Measurements from ENCODE around the gene PRDM2. TPM values are rescaled to one million over a fixed set of nuclear protein-coding genes. Genes with fewer than 3 reads are reported as not detected.
"Not testable (repeated sequence)": the region's sequence is repeated elsewhere in the genome, so short reads cannot be mapped to it uniquely, and the experiment has no call there.

Gene PRDM2
- total RNA-seq, 2 donors from 2014 or later: 41.7 to 46.3 TPM

- intact Hi-C loops (cut with DNase I); DNase-seq (ENCODE audit: low spot score): not testable (repeated sequence)
Measured at GRCh38 chr1:13693094-13693493, 6.9 kb upstream of the PRDM2 start.

- intact Hi-C loops (cut with DNase I): no loop called here
- no peak for DNase-seq (ENCODE audit: low spot score)
Measured at GRCh38 chr1:13694886-13695684, 4.9 kb upstream of the PRDM2 start.

- no peak for DNase-seq (ENCODE audit: low spot score)
- intact Hi-C loops (cut with DNase I): no loop called here
Measured at GRCh38 chr1:13697738-13698137, 2.2 kb upstream of the PRDM2 start.

GRCh38 chr1:13699510-13699909, 478 bp upstream of the PRDM2 start:
- intact Hi-C loops (cut with DNase I): no loop called here
- DNase-seq (ENCODE audit: low spot score): no peak

GRCh38 chr1:13700521-13701270, 708 bp downstream of the PRDM2 start:
- peak; percentile 84 for DNase-seq (ENCODE audit: low spot score)
- intact Hi-C loops (cut with DNase I): loop anchor here in 1 of 2 donors (2.0 kb wide), 1 partner anchor 46 kb away; no protein-coding TSS in a partner anchor

GRCh38 chr1:13701271-13701640, 1.3 kb downstream of the PRDM2 start:
- DNase-seq (ENCODE audit: low spot score): no peak
- intact Hi-C loops (cut with DNase I): loop anchor here in 1 of 2 donors (2.0 kb wide), 1 partner anchor 46 kb away; no protein-coding TSS in a partner anchor

DNA sequence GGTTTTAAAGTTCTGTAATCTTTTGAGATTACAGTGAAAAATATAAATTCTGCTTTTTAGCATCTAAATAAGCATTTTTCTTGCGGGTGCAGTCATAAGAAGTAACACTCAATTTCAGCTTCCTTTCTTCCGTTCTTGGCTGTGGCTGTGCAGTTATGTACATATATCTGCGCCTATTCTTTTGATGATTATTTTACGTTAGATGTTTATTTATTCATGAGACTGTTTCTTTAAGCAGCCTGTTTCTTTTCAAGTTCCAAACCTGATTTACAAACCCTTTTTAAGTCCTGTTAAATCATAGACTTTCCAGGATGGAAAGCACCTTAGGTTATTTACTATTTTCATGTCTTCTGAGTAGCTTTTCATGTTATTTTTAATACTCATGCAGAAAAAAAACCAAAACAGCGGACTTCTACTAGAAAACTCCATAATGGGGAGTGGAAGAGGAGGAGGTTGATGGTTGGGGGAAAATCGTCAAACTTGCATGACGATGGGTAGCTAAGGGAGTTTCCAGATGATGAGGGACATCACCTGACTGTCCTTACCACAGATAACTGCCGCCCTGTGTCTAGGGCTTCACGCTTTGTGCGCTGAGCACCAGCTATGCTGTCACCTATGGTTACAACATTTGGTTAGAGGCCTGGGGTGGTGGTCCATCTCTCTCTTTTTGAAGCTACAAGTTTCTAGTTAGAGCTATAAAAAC, 2.6 kb downstream of the PRDM2 start:
- DNase-seq (ENCODE audit: low spot score): no peak
- intact Hi-C loops (cut with DNase I): no loop called here

- intact Hi-C loops (cut with DNase I): no loop called here
- no peak for DNase-seq (ENCODE audit: low spot score)
Measured at GRCh38 chr1:13703128-13703513, 3.1 kb downstream of the PRDM2 start.

- no peak for DNase-seq (ENCODE audit: low spot score)
- intact Hi-C loops (cut with DNase I): no loop called here
Measured at GRCh38 chr1:13703558-13704490, 3.8 kb downstream of the PRDM2 start.

DNA sequence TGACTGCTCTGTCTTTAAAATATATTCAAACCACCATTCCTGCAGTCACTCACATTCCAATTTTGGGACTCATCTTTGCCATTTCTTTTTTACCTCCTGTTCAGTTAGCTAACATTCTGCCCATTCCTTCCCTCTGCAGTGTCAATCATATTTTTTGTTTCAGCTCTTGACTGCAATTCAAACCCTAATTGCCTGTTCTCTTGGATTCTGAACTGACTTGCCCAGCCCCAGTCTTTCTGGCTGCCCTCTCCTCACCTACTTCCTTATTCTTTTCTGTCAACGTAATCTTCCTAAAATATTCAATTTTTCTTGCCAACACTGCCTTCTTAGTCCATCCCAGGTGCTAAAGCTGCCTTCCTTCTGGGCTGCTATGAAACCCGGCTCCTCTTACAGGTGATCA, 6.1 kb downstream of the PRDM2 start:
- intact Hi-C loops (cut with DNase I): no loop called here
- DNase-seq (ENCODE audit: low spot score): no peak

DNA sequence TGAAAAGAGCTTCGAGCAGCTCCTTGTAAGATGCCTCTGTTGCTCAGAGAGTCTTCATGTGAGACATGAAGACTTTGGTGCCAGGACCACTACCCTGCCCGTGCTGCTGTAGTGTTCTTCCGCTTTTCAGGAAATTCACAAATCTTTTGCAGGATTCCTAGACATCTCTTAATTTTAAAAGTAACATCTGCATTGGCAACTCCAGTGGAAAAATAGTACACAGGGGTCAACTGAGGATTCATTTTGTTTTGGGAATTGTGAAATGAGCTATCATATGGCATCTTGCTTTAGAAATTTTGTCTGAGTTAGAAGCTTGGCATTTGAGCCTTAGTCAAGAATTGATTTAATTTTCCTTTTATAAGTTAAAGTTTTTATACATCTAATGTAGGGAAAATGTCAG, 7.2 kb downstream of the PRDM2 start:
- no peak for DNase-seq (ENCODE audit: low spot score)

GRCh38 chr1:13708380-13708982, 8.5 kb downstream of the PRDM2 start:
- intact Hi-C loops (cut with DNase I): no loop called here
- DNase-seq (ENCODE audit: low spot score): no peak

More for the DNA sequence above, 7.2 kb downstream of the PRDM2 start:
- intact Hi-C loops (cut with DNase I): no loop called here

DNA sequence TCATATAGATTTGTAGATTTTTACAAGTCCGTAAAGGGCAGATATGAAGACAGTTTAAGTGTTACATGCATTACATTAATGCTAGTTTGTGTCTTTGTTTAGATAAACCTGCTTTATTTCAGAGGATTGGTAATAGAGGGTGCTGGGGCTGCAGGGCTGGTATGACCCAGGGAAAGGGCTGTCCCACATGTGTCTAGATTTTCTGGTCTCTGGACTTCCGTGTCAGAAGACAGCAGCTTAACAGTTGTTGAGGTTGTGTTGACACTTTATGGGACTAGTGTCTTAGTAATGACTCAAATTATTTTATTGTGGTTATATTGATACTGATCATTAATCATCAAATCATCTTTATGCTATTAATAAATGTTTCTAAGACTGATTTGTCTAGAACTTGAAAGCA, 10.1 kb downstream of the PRDM2 start:
- intact Hi-C loops (cut with DNase I): no loop called here
- no peak for DNase-seq (ENCODE audit: low spot score)

GRCh38 chr1:13714851-13715250, 14.9 kb downstream of the PRDM2 start:
- no peak for DNase-seq (ENCODE audit: low spot score)
- intact Hi-C loops (cut with DNase I): no loop called here

- intact Hi-C loops (cut with DNase I); DNase-seq (ENCODE audit: low spot score): not testable (repeated sequence)
Measured at GRCh38 chr1:13715616-13716287, 15.8 kb downstream of the PRDM2 start.

GRCh38 chr1:13722808-13723360, 22.9 kb downstream of the PRDM2 start:
- intact Hi-C loops (cut with DNase I): no loop called here
- DNase-seq (ENCODE audit: low spot score): no peak

DNA sequence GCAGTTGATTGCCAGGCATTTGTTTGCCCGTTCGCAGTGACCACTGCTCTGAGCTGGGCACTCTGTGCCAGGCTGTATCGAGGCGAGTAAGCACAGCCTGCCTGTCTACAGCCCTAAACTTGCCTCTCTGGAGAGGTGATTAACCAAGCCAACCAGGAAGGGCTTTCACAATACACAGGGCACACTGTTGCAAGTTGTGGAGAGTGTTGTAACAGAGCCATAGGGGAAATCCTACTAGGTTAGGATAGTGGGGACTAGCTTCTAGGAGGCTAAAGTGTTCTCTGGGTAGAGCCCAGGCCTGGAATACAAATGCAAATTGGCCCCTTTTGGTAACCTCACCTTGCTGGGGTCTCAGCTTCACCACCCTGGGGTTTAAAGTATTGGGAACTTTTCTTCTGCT, 23.8 kb downstream of the PRDM2 start:
- DNase-seq (ENCODE audit: low spot score): no peak
- intact Hi-C loops (cut with DNase I): no loop called here

- no peak for DNase-seq (ENCODE audit: low spot score)
- intact Hi-C loops (cut with DNase I): no loop called here
Measured at GRCh38 chr1:13725714-13726175, 25.8 kb downstream of the PRDM2 start.
